Nephron progenitor cell (in vitro differentiated cells): ENCODE results near the gene LPCAT1.

Source experiments
- DNase-seq: peaks from one replicate; pipeline ENCODE4 v3.0.0; 2021
- H3K27ac Mint-ChIP-seq: 2 replicates; pipeline ENCODE4 v1.8.0; 2021; ENCODE audit warnings: mild to moderate bottlenecking, moderate library complexity, mixed read lengths
- H3K27me3 Mint-ChIP-seq: 2 replicates; pipeline ENCODE4 v1.8.0; 2021; ENCODE audit warnings: mild to moderate bottlenecking, low read depth, mixed read lengths; ENCODE audit not compliant: poor library complexity
- H3K36me3 Mint-ChIP-seq: 2 replicates; pipeline ENCODE4 v1.8.0; 2021; ENCODE audit warnings: low read depth, mixed read lengths
- H3K4me1 Mint-ChIP-seq: 2 replicates; pipeline ENCODE4 v1.8.0; 2021; ENCODE audit warnings: mixed read lengths
- H3K4me3 Mint-ChIP-seq: 2 replicates; pipeline ENCODE4 v1.8.0; 2021; ENCODE audit warnings: mild to moderate bottlenecking, moderate library complexity, mixed read lengths
- H3K9me3 Mint-ChIP-seq: 2 replicates; pipeline ENCODE4 v1.8.0; 2021; ENCODE audit warnings: mild to moderate bottlenecking, moderate library complexity, mixed read lengths
- TF ChIP-seq, protein P1 (sequence below): fragments of 200-600 bp; sonication (generic); IDR thresholded peaks from 2 replicates; pipeline ENCODE4 v1.5.0; 2021; ENCODE audit warnings: antibody characterized with exemption

The LPCAT1 gene

DNA sequence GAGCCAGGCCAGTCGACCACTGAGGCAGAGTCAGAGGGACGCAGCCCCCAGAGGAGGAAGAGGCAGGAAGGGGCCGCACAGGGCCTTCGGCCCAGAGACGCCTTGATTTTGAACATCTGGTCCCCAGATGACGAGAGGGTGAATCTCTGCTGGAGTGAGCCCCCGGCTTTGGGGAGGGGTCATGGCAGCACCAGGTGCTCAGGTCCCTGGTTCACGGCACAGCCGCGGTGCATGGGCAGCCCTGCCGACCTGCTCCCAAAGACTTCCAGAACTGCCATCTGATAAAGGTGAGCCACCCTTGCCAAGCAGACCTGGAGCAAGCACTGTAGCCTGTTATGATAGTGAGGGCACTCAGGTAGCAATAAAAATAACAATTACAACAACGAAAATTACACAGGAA is 29.8 kb downstream of the LPCAT1 start:
- Mint-ChIP-seq H3K4me3 (no peak overlapping the region), H3K27me3 (no peaks in the 10 kb centered on the region), H3K27ac (no peak overlapping the region), H3K36me3 (peaks cover 45% of the 10 kb centered on the region), H3K9me3 (no peaks in the 10 kb centered on the region), H3K4me1 (no peaks in the 10 kb centered on the region)
- TF ChIP-seq, protein P1, sequence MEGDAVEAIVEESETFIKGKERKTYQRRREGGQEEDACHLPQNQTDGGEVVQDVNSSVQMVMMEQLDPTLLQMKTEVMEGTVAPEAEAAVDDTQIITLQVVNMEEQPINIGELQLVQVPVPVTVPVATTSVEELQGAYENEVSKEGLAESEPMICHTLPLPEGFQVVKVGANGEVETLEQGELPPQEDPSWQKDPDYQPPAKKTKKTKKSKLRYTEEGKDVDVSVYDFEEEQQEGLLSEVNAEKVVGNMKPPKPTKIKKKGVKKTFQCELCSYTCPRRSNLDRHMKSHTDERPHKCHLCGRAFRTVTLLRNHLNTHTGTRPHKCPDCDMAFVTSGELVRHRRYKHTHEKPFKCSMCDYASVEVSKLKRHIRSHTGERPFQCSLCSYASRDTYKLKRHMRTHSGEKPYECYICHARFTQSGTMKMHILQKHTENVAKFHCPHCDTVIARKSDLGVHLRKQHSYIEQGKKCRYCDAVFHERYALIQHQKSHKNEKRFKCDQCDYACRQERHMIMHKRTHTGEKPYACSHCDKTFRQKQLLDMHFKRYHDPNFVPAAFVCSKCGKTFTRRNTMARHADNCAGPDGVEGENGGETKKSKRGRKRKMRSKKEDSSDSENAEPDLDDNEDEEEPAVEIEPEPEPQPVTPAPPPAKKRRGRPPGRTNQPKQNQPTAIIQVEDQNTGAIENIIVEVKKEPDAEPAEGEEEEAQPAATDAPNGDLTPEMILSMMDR = no peak
- no peak for DNase-seq

GRCh38 chr5:1493413-1493812 is 30.3 kb downstream of the LPCAT1 start:
- Mint-ChIP-seq H3K9me3 (no peaks in the 10 kb centered on the region), H3K4me3 (no peak overlapping the region), H3K36me3 (peaks cover 42% of the 10 kb centered on the region), H3K27me3 (no peaks in the 10 kb centered on the region), H3K4me1 (no peaks in the 10 kb centered on the region), H3K27ac (no peak overlapping the region)
- TF ChIP-seq, protein P1 = no peak
- no peak for DNase-seq

- DNase-seq = no peak
- Mint-ChIP-seq H3K9me3 (no peaks in the 10 kb centered on the region), H3K27me3 (no peaks in the 10 kb centered on the region), H3K27ac (no peak overlapping the region), H3K36me3 (peaks cover 47% of the 10 kb centered on the region), H3K4me1 (no peaks in the 10 kb centered on the region), H3K4me3 (no peak overlapping the region)
- TF ChIP-seq, protein P1 = no peak
Observed at GRCh38 chr5:1492757-1493156, 31.0 kb downstream of the LPCAT1 start.

DNA sequence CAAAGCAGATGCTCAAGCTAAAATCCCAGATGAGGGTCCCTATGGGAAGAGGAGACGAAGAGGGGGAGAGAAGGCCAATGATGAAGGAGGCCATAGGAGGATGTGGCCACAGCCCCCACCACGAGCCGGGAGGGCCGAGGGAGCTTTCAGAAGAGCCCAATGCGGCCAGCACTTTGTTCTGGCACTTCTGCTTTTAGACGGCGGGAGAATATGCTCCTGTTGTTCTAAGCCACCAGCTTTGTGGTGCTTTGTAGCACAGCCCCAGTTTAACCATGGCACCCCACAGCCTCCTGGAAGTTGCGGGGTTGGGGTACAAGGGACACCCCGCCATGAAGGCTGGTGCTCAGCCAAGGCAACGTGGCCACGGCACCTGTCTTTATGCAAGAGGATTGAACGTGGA is 33.4 kb downstream of the LPCAT1 start:
- H3K4me3 Mint-ChIP-seq = no peak overlapping the region
- no peaks in the 10 kb centered on the region for H3K4me1 Mint-ChIP-seq
- H3K27me3 Mint-ChIP-seq = no peaks in the 10 kb centered on the region
- TF ChIP-seq, protein P1 = no peak
- H3K27ac Mint-ChIP-seq = no peak overlapping the region
- H3K9me3 Mint-ChIP-seq = no peaks in the 10 kb centered on the region
- H3K36me3 Mint-ChIP-seq = peaks cover 42% of the 10 kb centered on the region
- DNase-seq = no peak

DNA sequence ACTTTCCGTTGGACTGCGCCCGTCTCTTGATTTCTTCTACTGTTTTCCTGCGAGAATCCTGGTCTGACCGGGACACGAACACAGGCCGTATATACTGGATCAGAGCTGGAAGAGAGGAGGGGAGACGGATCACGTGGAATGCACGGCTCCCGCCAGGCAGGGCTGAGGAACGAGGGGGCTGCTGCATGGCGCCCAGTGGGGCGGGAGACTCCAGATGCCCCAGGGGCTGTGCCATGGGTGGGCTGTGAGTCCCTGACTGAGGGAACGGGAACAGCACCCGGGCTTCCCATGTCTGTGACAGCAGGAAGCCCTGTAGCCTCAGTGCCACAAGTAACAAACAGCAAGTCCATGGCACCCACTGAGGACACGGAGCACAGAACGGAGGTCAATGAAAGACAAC is 34.0 kb downstream of the LPCAT1 start:
- Mint-ChIP-seq H3K4me1 (no peaks in the 10 kb centered on the region), H3K4me3 (no peak overlapping the region), H3K27ac (no peak overlapping the region), H3K36me3 (peaks cover 42% of the 10 kb centered on the region), H3K27me3 (no peaks in the 10 kb centered on the region), H3K9me3 (no peaks in the 10 kb centered on the region)
- DNase-seq = no peak
- TF ChIP-seq, protein P1 = no peak

- TF ChIP-seq, protein P1 = no peak
- H3K27me3 Mint-ChIP-seq = no peaks in the 10 kb centered on the region
Observed at GRCh38 chr5:1488882-1489680, 34.7 kb downstream of the LPCAT1 start.

More at GRCh38 chr5:1488882-1489680, 34.7 kb downstream of the LPCAT1 start:
- no peak for DNase-seq
- Mint-ChIP-seq H3K4me1 (no peaks in the 10 kb centered on the region), H3K36me3 (peaks cover 42% of the 10 kb centered on the region), H3K4me3 (no peak overlapping the region), H3K27ac (no peak overlapping the region), H3K9me3 (no peaks in the 10 kb centered on the region)
